ENCODE results near the gene LEF1. TPM values are rescaled to one million over a fixed set of nuclear protein-coding genes. Genes with fewer than 3 reads are reported as not detected.

The LEF1 gene
- total and polyA plus RNA-seq, 2 experiments from 2014 or later = 0.50 to 0.73 TPM

- H3K36me3 ChIP-seq (ENCODE audit: insufficient read depth) = no peaks in the 10 kb centered on the region
- no peaks in the 10 kb centered on the region for H3F3A ChIP-seq (replicated peaks; ENCODE audit: low read depth)
- no peak for DNase-seq (ENCODE audit: low spot score)
- H3K27me3 Mint-ChIP-seq (ENCODE audit: insufficient read depth, low read depth, poor library complexity) = peaks cover 9% of the 10 kb centered on the region
- H3K79me2 ChIP-seq (replicated peaks; ENCODE audit: insufficient read depth) = no peaks in the 10 kb centered on the region
- 0 out of 2 replicates have a peak, but pooled peaks cover 3% of the 10 kb centered on the region for H4K20me1 ChIP-seq (replicated peaks; ENCODE audit: insufficient read depth)
- H3K4me2 ChIP-seq = peak overlapping the region; percentile 66; the same call in 1 of the 2 replicates
- no peak overlapping the region for H3K27ac ChIP-seq (ENCODE audit: low read depth)
- peaks cover 75% of the 10 kb centered on the region for H3K27me3 ChIP-seq (ENCODE audit: insufficient read depth)
- H3K4me1 ChIP-seq (ENCODE audit: insufficient read depth) = peaks cover 14% of the 10 kb centered on the region
- H3K4me3 ChIP-seq = no peak overlapping the region
- TF ChIP-seq STAT1 (IDR thresholded peaks at IDR 0.05; ENCODE audit: unreplicated experiment) (no peak), NANOG (IDR thresholded peaks at IDR 0.05; ENCODE audit: borderline replicate concordance) (no peak), ZNF114 (CRISPR knock-in tag; IDR thresholded peaks at IDR 0.05) (no peak), EZH2 (IDR thresholded peaks at IDR 0.05; ENCODE audit: low read depth, unreplicated experiment) (no peak), EZH2phosphoT487 (IDR thresholded peaks at IDR 0.05; ENCODE audit: unreplicated experiment) (no peak), REST (IDR thresholded peaks at IDR 0.05; ENCODE audit: unreplicated experiment) (no peak), JUNB (IDR thresholded peaks at IDR 0.05; ENCODE audit: unreplicated experiment) (no peak), POLR2AphosphoS5 (IDR thresholded peaks at IDR 0.05; ENCODE audit: low read depth) (no peak), CTCF (conservative IDR thresholded peaks at IDR 0.05; ENCODE audit: low read depth in 2 of 2) (no peak), ETS1 (IDR thresholded peaks at IDR 0.05) (no peak), ZNF462 (CRISPR knock-in tag; IDR thresholded peaks at IDR 0.05) (no peak), ZNF331 (CRISPR knock-in tag; IDR thresholded peaks at IDR 0.05; ENCODE audit: low read depth) (no peak), CREB1 (CRISPR knock-in tag; IDR thresholded peaks at IDR 0.05; ENCODE audit: low read depth) (no peak)
- H3K27ac Mint-ChIP-seq = no peak overlapping the region
- H2AFZ ChIP-seq = no peak overlapping the region
- no peak overlapping the region for H3K4me3 Mint-ChIP-seq
- no peaks in the 10 kb centered on the region for H3K36me3 Mint-ChIP-seq (ENCODE audit: low read depth)
- H3K9me2 ChIP-seq (ENCODE audit: insufficient read depth) = no peaks in the 10 kb centered on the region
- no peak for ATAC-seq
- H3K4me1 Mint-ChIP-seq = peaks cover 25% of the 10 kb centered on the region
- H3K9me3 Mint-ChIP-seq = no peaks in the 10 kb centered on the region
Measured at GRCh38 chr4:108159845-108160244, 8.9 kb downstream of the LEF1 start.

Measured in GM23338 (cell line).